Bronchial epithelial cell (primary cell): Measurements from ENCODE around the gene USP48. TPM values are rescaled to one million over a fixed set of nuclear protein-coding genes. Genes with fewer than 3 reads are reported as not detected.

Experiments used
- DNase-seq: peaks from one replicate; pipeline ENCODE4 v3.0.0-alpha.2; 2010; ENCODE audit warnings: low read depth
- FAIRE-seq: peaks from 2 replicates; lab custom pipeline; 2011; peaks lifted over from hg19 to GRCh38; lab: Jason Lieb, UNC
- H3K27me3 ChIP-seq: 2 replicates; pipeline ENCODE4 v1.5.1; 2011; ENCODE audit warnings: low read length; ENCODE audit not compliant: control insufficient read depth, insufficient read depth
- H3K36me3 ChIP-seq: 2 replicates; pipeline ENCODE4 v1.5.1; 2011; ENCODE audit warnings: low read length; ENCODE audit not compliant: control insufficient read depth, insufficient read depth
- H3K4me3 ChIP-seq: 2 replicates; pipeline ENCODE4 v1.5.1; 2011; ENCODE audit warnings: mild to moderate bottlenecking, low read depth, low read length, control low read depth
- CTCF ChIP-seq: IDR thresholded peaks from 2 replicates; pipeline ENCODE4 v1.5.1; 2011; ENCODE audit warnings: mild to moderate bottlenecking, moderate library complexity, low read length, control low read depth, inconsistent platforms; ENCODE audit not compliant: insufficient read depth, severe bottlenecking
- total RNA-seq: library from RNA; depleted of rRNA; stranded (reverse); fragments of >200 nt; gene quantifications from 2 replicates; pipeline ENCODE4 v1.2.1, GENCODE V29; 2014

The USP48 gene
- total RNA-seq, 1 donor from 2014 or later, result 23.4 TPM

DNA sequence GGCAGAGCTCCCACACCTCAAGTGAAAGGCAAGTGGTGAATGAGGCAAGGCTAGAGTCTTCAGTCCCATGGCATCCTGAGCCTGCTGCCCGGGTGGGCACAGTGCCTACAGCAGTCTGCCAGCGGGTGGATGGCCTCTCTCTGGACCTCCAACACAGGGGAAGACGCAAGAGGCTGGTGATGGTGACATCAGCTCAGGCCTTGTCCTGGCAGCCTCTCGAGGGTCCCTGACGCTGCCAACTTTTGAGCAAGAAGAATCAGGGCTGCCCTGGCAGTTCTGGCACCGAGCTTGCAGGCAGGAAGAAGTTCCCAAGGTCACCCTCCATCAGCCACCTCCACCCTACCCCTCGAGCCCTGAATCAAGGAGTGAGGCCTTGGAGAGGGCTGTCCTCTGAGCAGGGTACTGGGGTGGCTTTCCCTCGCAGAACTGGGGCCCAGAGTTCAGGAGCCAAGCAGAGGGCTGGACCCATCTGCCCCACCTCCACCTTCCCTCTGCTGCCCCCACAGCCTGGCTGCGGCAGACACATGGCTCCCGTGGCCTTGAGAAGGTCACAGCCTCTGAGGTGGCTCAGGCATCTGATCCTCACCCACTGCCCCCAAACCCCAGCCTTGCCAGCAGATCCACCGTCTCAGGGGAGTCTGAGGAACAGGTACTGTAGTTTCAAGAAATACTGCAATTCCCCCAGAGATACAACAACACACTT is 119.5 kb downstream of the USP48 start:
- no peaks in the 10 kb centered on the region for H3K36me3 ChIP-seq
- H3K4me3 ChIP-seq, result no peak overlapping the region
- no peak for DNase-seq
- no peak for TF ChIP-seq CTCF
- no peak for FAIRE-seq
- peaks cover 13% of the 10 kb centered on the region for H3K27me3 ChIP-seq

DNA sequence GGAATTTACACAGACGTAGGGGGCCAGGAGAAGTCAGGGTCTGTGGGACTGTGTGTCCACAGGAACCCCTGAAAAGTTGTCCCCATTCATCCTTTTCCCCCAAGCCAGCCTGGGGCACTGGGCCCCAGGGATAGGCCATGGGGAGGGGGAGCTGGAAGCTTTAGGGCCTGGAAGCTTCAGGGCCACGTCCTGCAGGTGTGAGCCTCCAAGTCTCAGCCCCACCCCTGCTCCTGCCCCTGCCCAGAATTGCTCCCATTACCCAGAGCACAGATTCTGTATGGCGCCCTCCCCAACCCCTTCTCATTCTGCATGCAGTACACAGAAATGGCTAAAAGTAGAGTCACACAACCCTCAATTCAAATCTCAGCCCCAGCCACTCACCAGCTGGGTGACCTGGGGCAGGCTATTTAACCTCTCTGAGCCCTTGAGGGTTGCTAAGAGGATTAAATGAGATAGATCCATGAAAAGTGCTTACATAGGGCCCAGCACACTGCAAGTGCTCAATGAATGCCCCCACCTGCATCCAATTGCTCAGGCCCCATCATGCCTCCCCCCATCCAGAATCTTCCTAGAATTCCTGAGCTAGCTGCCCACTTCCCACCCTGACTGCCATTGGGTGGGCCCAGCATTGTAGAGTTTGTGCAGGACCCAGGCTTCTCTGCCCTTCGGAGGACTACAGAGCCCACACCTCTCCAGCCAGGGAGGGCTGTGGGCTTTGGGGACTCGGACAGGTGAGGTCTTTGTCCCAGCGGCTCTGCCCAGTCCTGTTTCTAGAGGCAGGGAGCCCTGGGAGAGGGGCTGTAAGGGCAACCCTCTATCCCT is 120.3 kb downstream of the USP48 start:
- DNase-seq (no peak), FAIRE-seq (no peak)
- H3K36me3 ChIP-seq, result no peaks in the 10 kb centered on the region
- H3K4me3 ChIP-seq, result no peak overlapping the region
- H3K27me3 ChIP-seq, result peaks cover 7% of the 10 kb centered on the region
- no peak for TF ChIP-seq CTCF

DNA sequence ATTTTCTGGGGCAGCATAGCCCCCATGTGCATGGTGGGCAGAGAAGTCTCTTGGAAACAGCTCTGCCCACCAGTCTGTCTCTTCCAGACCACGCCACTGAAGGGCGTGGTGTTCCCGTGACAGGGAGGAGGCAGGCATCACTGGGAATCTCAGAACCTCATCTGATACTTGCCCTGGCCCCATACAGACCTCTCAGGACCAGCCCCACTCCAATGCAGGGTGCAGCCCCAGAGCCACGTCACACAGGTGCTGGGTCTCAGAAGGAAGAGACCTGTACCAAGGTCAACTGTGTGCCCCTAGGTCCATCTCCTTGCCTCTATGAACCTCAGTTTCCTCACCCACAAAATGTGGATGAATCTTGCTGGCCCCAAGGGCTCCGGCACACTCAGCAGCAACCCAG is 121.1 kb downstream of the USP48 start:
- H3K36me3 ChIP-seq, result no peaks in the 10 kb centered on the region
- no peak overlapping the region for H3K4me3 ChIP-seq
- DNase-seq, result no peak
- no peak for TF ChIP-seq CTCF
- FAIRE-seq, result no peak
- peaks cover 7% of the 10 kb centered on the region for H3K27me3 ChIP-seq

- peaks cover 7% of the 10 kb centered on the region for H3K27me3 ChIP-seq
- H3K36me3 ChIP-seq, result no peaks in the 10 kb centered on the region
- no peak for DNase-seq
- no peak for TF ChIP-seq CTCF
- H3K4me3 ChIP-seq, result no peak overlapping the region
- FAIRE-seq, result no peak
These were observed 123.0 kb downstream of the USP48 start for GRCh38 chr1:21659924-21660326.

- peak; percentile 88 for TF ChIP-seq CTCF
- FAIRE-seq (no peak), DNase-seq (peak; percentile 21)
- H3K4me3 ChIP-seq, result no peak overlapping the region
- no peaks in the 10 kb centered on the region for H3K36me3 ChIP-seq
- H3K27me3 ChIP-seq, result peaks cover 7% of the 10 kb centered on the region
These were observed 123.6 kb downstream of the USP48 start for GRCh38 chr1:21659099-21659923.
